Left forelimb (tissue), 1 donor: ENCODE data around the gene GPR62.
A peak's percentile ranks its signal among the peaks of the same experiment; 100 is the strongest.

ENCODE experiments used
- DNase-seq: peaks from one replicate; pipeline ENCODE4 v3.0.0-alpha.2; 2018; ENCODE audit warnings: low spot score

Gene GPR62

DNA sequence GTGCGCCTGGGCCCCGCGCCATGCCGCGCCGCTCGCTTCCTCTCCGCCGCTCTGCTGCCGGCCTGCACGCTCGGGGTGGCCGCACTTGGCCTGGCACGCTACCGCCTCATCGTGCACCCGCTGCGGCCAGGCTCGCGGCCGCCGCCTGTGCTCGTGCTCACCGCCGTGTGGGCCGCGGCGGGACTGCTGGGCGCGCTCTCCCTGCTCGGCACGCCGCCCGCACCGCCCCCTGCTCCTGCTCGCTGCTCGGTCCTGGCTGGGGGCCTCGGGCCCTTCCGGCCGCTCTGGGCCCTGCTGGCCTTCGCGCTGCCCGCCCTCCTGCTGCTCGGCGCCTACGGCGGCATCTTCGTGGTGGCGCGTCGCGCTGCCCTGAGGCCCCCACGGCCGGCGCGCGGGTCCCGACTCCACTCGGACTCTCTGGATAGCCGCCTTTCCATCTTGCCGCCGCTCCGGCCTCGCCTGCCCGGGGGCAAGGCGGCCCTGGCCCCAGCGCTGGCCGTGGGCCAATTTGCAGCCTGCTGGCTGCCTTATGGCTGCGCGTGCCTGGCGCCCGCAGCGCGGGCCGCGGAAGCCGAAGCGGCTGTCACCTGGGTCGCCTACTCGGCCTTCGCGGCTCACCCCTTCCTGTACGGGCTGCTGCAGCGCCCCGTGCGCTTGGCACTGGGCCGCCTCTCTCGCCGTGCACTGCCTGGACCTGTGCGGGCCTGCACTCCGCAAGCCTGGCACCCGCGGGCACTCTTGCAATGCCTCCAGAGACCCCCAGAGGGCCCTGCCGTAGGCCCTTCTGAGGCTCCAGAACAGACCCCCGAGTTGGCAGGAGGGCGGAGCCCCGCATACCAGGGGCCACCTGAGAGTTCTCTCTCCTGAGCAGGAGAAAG lies 951 bp downstream of the GPR62 start:
- no peak for DNase-seq

DNA sequence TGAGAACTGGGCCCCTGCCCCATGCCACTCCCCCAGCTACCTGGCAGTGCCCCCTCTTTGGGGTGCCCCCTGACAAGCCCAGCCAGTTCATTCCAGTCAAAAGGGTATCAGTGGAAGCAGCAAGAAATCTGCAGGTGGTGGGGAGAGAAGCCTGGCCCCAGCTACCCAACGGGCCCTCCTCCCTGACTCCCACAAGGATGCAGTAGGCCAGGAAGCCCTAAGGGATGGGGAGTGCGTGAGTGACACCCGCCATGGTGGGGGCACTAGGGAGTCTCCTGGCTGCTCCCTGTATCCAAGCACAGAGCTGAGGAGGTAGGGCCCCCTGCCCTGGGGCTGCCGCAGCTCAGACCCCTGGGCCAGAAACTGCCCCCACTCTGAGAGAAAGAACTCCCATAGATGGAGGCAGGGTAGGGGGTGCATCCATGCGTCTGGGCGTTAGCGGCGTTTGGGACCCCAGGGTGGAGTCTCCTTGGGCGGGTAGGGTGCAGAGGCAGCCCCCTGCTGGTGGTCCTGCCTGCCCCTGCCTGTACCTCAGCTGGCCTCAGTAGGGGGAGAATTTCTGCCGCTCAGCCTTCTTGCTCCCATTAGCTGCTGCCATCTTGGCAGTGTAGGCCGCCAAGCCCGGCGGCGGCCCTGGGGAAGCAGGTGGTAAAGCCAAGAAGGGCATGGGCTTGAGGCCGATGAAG lies 2.5 kb downstream of the GPR62 start:
- no peak for DNase-seq

GRCh38 chr3:51958603-51959521 lies 3.7 kb downstream of the GPR62 start:
- DNase-seq: no peak

DNA sequence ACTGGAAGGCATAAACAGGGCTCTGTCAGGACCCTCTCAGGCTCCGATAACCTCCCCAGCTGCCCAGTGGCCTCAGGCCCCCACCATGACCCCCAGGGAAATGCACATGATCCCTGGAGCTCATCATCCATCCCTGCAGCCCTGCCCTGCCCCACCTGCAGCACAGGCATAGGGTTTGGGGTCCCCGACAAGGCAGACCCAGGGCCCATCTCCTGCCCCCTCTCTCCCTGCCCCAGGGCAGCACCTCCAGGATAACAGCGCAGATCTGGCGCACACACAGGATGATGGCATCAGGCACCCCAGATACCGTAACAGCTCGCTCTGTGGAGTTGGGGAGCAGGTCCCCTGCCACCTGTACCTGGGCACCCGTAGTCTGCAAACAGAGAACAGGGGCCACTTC lies 4.5 kb downstream of the GPR62 start:
- no peak for DNase-seq

DNA sequence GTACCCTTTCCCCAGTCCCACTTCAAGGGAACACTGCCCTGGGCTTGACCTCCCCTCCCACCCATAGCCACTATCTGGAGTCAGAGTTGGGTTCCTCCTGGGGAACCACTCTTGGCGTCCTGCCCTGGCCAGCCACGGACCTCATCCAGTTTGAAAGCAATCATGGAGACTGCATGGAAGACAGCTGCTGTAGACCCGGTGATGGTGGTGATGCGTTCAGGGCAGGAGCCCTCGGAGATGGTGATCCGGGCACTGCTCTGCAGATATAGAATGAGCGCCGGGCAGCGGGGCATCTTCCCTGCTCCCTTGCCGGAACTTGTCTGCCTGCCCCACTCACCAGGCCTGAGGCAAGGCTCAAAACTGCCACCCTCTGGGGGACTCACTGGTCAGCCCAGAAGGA lies 5.2 kb downstream of the GPR62 start:
- DNase-seq: no peak

GRCh38 chr3:51961011-51961410 lies 5.8 kb downstream of the GPR62 start:
- no peak for DNase-seq

DNA sequence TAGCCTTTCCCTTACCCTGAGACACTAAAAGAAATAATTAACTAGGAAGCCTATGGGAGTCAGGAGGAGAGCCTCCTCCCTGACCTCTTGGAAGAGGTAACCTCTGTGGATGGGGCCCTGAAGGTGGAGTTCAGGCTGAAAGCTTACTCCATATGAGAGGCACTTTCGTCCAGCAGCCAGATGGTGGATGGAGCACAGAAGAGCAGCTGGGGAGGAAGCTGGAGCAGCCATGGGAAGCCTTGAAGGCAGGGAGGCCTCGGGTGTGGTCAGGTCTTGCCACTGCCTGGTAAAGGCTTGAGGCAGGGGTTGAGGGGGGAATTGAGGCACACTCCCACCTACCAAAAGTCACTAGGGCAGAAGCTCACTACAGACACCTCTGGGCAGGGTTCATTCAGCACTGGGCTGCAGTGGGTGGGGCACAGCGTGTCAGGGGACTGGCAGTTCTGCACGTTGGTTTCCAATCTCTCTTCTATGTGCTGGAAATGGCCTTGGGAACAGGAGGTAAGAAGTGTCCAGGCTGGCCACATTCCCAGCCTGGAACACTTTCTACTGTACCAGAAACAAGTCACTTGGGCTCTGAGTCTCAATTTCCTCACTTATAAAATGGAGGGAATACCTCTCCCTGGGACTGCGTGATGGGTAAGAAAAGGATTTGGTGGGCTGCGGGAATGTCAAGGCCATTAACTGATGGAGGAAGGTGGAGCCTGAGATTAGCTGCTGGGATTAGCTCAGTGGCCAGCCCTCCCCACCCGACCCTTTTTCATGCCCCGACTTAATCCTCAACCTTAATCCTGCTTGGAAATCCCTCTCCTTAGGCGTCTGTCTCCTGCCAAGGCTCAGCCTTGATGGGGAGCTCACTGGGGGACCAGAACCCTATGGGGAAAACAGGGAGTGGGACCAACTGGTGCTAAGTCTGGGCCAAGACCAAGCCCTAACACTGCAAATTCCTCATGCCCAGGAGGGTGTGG lies 6.7 kb downstream of the GPR62 start:
- no peak for DNase-seq

- DNase-seq: no peak
Measured at GRCh38 chr3:51962854-51963530, 7.8 kb downstream of the GPR62 start.

DNA sequence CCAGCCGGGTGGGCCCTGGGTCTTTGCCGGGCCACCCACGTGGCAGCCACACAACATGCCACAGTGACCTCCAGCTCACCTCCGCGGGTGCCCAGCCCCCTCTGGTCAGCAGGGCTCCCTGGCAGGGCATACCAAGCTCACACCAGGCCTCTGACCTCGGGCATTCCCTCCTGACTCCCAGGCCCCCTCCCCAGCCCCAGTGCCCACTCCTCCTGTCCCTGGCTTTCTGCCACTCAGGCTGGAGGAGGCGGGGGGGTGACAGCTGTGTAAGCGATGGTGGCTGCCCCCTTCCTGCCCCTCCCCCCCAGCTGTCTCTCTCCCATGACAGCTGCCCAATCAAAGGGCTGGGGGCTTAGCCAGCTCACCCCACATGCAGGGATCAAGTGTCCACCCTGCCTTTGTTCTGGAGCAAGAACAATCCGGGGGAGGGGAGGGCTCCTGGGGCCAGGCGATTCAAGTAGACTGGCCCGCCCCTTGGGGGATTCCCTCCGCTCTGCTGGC lies 8.8 kb downstream of the GPR62 start:
- no peak for DNase-seq

DNA sequence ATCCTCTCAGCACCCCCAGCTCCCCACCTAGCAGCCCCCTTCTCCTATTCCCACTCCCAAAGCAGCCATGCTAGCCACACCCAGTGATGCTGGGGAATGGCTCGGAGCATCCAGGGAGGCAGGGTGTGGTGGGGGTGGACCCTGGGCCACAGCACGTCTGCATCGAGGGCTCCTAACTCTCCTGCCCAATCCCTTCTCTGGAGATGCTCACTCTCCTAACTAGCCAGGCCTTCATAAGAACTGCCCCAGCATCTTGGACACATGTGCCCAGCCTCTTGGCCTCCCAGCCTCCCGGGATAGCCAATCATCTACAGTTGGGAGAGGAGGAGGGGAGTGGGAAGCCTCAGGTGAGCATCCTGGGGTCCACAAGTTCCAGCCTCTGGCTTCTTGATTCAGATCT lies 9.3 kb downstream of the GPR62 start:
- no peak for DNase-seq

- DNase-seq: no peak
Measured at GRCh38 chr3:51966016-51966415, 10.8 kb downstream of the GPR62 start.

- no peak for DNase-seq
Measured at GRCh38 chr3:51966486-51966885, 11.3 kb downstream of the GPR62 start.

DNA sequence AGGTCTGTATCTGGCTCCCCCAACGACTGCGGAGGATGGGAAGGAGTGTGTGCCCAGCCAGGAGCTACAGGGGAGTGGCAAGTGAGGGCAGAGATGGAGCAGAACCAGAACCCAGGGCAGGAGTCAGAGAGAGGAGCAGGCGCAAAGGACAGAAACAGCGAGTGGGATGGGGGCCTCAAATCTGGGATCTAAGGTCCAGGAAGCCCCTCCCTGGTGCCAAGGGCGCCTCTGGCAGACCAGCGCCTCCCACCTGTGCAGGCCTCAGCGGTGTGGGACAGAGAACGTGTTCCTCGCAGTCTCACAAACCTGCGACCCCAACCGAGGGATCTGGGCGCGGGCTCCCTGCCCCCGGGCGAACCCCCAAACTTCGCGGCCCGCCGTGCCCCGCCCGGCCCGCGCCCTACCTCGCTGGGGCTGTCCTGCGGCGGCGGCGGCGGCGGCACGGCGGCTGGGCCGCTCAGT lies 11.8 kb downstream of the GPR62 start:
- DNase-seq: no peak

GRCh38 chr3:51967384-51968169 lies 12.4 kb downstream of the GPR62 start, which contains the start of gene PCBP4:
PCBP4 (minus strand) TSS chr3:51967454; CDS start chr3:51961240, 6,214 bp downstream.
- peak; percentile 87 for DNase-seq

DNA sequence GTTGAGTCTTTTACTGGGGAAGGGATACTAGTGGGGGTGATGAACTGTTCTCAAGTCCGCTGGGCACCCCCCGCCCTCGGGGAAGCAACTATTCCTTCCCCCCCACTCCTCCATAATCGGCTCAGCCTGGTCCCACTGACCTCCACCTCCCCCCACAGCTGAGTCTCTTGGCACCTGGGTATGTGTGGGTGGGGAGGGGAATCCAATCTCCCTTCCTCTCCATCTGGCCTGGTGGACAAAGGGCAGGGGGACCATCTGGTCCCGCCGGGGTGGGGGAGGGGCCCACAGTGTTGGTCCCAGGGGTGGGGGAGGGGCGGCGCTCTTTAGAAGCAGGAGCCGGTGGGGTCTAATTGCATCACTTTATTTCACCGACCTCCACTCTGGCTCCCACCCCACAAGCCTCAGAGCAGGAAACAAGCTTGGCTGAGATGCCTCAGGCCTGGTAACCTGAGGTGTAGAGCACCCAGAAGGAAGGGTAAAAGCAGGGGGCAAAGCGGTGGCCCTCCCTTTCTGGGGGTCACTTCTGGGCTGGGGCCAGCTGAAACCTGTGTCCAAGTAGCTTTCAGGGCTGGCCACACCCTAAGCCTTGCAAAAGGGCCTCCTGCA lies 13.1 kb downstream of the GPR62 start:
- DNase-seq: no peak

DNA sequence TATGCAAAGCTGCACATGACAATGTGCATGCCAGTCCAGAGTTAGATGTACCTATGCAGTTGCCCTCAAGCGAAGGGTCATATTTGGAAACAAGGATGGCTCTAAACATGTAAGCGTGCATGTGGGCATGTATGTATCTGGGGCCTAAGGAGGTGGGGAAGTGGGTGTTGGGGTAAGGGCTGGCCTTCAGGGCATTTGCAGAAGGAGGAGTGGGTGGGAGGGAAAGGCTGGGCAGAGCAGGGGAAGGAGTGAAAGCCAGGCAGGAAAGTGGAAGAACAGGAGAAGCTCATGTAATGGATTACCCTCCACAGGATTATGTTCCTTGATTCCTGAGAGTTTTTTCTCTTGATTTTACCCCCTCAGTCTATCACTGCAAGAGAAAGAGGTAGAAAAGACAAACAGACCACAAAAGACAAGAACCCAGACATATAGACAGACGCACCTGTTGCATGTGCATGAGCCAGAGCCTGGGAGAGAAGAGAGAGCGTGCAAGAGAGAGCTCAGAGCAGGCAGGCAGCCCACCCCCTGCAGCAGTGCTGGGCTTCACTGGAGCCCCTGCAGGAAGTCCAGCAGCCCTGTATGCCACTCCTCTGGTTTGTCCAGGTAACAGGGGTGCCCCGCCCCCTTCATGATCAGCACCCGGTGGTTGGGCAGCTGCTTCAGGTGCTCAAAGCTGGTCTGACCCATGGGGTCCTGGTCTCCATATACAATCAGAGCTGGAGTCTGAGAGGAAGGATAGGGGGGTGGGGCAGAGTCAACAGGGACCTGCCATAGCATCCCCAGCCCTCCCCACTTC lies 13.9 kb downstream of the GPR62 start:
- no peak for DNase-seq

- DNase-seq: no peak
Measured at GRCh38 chr3:51969841-51970240, 14.7 kb downstream of the GPR62 start.
